ENCODE measurements around the gene ORM2.

DNA sequence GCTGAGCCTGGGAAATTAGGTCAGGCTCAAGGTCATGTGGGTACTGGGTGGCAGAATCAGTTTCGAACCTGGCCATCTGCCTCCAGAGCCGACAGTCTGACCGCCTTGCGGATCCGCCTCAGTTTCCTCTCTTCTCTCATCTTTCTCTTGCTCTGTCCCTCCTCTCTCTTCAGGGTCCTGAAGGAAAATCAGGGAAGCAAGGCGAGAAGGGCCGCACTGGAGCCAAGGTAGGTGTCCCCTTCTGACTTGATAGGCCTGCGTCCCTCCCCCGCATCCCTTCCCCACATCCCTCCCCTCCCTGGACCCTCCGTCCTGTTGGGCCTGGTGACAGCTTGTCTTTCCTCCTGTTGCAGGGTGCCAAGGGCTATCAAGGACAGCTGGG is 47.6 kb upstream of the ORM2 start:
- TF ChIP-seq, protein P1, sequence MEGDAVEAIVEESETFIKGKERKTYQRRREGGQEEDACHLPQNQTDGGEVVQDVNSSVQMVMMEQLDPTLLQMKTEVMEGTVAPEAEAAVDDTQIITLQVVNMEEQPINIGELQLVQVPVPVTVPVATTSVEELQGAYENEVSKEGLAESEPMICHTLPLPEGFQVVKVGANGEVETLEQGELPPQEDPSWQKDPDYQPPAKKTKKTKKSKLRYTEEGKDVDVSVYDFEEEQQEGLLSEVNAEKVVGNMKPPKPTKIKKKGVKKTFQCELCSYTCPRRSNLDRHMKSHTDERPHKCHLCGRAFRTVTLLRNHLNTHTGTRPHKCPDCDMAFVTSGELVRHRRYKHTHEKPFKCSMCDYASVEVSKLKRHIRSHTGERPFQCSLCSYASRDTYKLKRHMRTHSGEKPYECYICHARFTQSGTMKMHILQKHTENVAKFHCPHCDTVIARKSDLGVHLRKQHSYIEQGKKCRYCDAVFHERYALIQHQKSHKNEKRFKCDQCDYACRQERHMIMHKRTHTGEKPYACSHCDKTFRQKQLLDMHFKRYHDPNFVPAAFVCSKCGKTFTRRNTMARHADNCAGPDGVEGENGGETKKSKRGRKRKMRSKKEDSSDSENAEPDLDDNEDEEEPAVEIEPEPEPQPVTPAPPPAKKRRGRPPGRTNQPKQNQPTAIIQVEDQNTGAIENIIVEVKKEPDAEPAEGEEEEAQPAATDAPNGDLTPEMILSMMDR (IDR thresholded peaks at IDR 0.05; ENCODE audit: low read length) = no peak
- no peak for TF ChIP-seq EZH2 (optimal IDR thresholded peaks at IDR 0.05; ENCODE audit: low read depth, low read length)
